Measurements from ENCODE around the gene MRPL41.
A peak's percentile ranks its signal among the peaks of the same experiment; 100 is the strongest.
"Not testable (repeated sequence)": the region's sequence is repeated elsewhere in the genome, so short reads cannot be mapped to it uniquely, and the experiment has no call there.

Gene MRPL41

GRCh38 chr9:137521405-137521985, 30.2 kb upstream of the MRPL41 start:
- DNase-seq (ENCODE audit: low read depth), result no peak

GRCh38 chr9:137522746-137523455, 28.8 kb upstream of the MRPL41 start:
- DNase-seq (ENCODE audit: low read depth), result no peak

GRCh38 chr9:137524161-137524980, 27.3 kb upstream of the MRPL41 start:
- no peak for DNase-seq (ENCODE audit: low read depth)

GRCh38 chr9:137524981-137525317, 26.7 kb upstream of the MRPL41 start:
- DNase-seq (ENCODE audit: low read depth), result no peak

GRCh38 chr9:137530331-137530730, 21.3 kb upstream of the MRPL41 start:
- DNase-seq (ENCODE audit: low read depth), result no peak

GRCh38 chr9:137531099-137531765, 20.4 kb upstream of the MRPL41 start:
- no peak for DNase-seq (ENCODE audit: low read depth)

GRCh38 chr9:137532891-137533468, 18.7 kb upstream of the MRPL41 start:
- DNase-seq (ENCODE audit: low read depth), result not testable (repeated sequence)

GRCh38 chr9:137534256-137535119, 17.2 kb upstream of the MRPL41 start:
- DNase-seq (ENCODE audit: low read depth), result peak; percentile 53

- DNase-seq (ENCODE audit: low read depth), result no peak
These were observed 16.6 kb upstream of the MRPL41 start for GRCh38 chr9:137535120-137535428.

GRCh38 chr9:137536594-137537131, 15.0 kb upstream of the MRPL41 start:
- not testable (repeated sequence) for DNase-seq (ENCODE audit: low read depth)

- DNase-seq (ENCODE audit: low read depth), result no peak
These were observed 13.6 kb upstream of the MRPL41 start for GRCh38 chr9:137538058-137538457.

GRCh38 chr9:137540536-137540935, 11.1 kb upstream of the MRPL41 start:
- DNase-seq (ENCODE audit: low read depth), result no peak

- no peak for DNase-seq (ENCODE audit: low read depth)
These were observed 9.2 kb upstream of the MRPL41 start for GRCh38 chr9:137542486-137542885.

- no peak for DNase-seq (ENCODE audit: low read depth)
These were observed 8.3 kb upstream of the MRPL41 start for GRCh38 chr9:137543237-137543963.

- DNase-seq (ENCODE audit: low read depth), result peak; percentile 64
These were observed 7.4 kb upstream of the MRPL41 start for GRCh38 chr9:137544176-137544760.

- DNase-seq (ENCODE audit: low read depth), result peak; percentile 87
These were observed 6.6 kb upstream of the MRPL41 start for GRCh38 chr9:137545123-137545522.

- no peak for DNase-seq (ENCODE audit: low read depth)
These were observed 3.8 kb upstream of the MRPL41 start for GRCh38 chr9:137547687-137548543.

GRCh38 chr9:137550231-137550621, 1.5 kb upstream of the MRPL41 start, which contains the start of gene PNPLA7:
Gene PNPLA7 (minus strand): TSS chr9:137550402. CDS start chr9:137550197, 205 bp downstream.
- DNase-seq (ENCODE audit: low read depth), result peak; percentile 68

GRCh38 chr9:137550958-137551263, 768 bp upstream of the MRPL41 start:
- DNase-seq (ENCODE audit: low read depth), result not testable (repeated sequence)
